ENCODE results near the gene CALML4. TPM values are rescaled to one million over a fixed set of nuclear protein-coding genes. Genes with fewer than 3 reads are reported as not detected.

CALML4 gene
- polyA plus RNA-seq, 1 donor (not counting 4 experiments of a cell fraction or from before 2014, with no cell fraction given): 7.0 TPM

GRCh38 chr15:68200016-68200861 is 4.9 kb downstream of the CALML4 start:
- Histone ChIP-seq H4K20me1 (ENCODE audit: control insufficient read depth, extremely low read depth, insufficient read depth, low read length) (no peaks in the 10 kb centered on the region), H2AFZ (ENCODE audit: control insufficient read depth, low read length) (no peak overlapping the region), H3K27me3 (ENCODE audit: control insufficient read depth, extremely low read depth, insufficient read depth, low read length) (no peaks in the 10 kb centered on the region), H3K4me3 (ENCODE audit: control insufficient read depth in 2 of 3, extremely low read depth in 1 of 3, insufficient read depth in 2 of 3, low read depth in 1 of 3, low read length in 3 of 3) (no peak overlapping the region), H3K9me1 (ENCODE audit: control insufficient read depth, extremely low read depth, insufficient read depth, low read length) (no peaks in the 10 kb centered on the region), H3K9me3 (ENCODE audit: control insufficient read depth, low read depth, low read length) (no peaks in the 10 kb centered on the region), H3K4me2 (ENCODE audit: control insufficient read depth, extremely low read depth, insufficient read depth, low read depth, low read length) (no peak overlapping the region), H3K79me2 (ENCODE audit: control insufficient read depth, insufficient read depth, low read length) (no peaks in the 10 kb centered on the region), H3K36me3 (ENCODE audit: control insufficient read depth in 2 of 2, extremely low read depth in 1 of 2, insufficient read depth in 2 of 2, low read length in 2 of 2) (peaks cover 6 to 7% of the 10 kb centered on the region in 2 experiments), H3K4me1 (ENCODE audit: control insufficient read depth, extremely low read depth, insufficient read depth, low read length) (peaks cover 5% of the 10 kb centered on the region), H3K9ac (ENCODE audit: control insufficient read depth, extremely low read depth, insufficient read depth, low read length) (no peak overlapping the region), H3K27ac (ENCODE audit: control insufficient read depth, insufficient read depth, low read length) (no peak overlapping the region)
- dilution Hi-C loops (cut with MboI; ENCODE audit: extremely low pct_ligation_motif_present, low sequenced_read_pairs): no loop called here
- no peak for TF ChIP-seq EZH2 (IDR thresholded peaks at IDR 0.05; ENCODE audit: low read length)
- TF ChIP-seq CTCF (optimal IDR thresholded peaks at IDR 0.05 in 1 of 3, IDR thresholded peaks at IDR 0.05 in 1 of 3, conservative IDR thresholded peaks at IDR 0.05 in 1 of 3; ENCODE audit: extremely low read depth in 1 of 3, insufficient read depth in 2 of 3, low read length in 3 of 3): no peak
- DNase-seq (ENCODE audit: low read depth, low spot score) (no peak), FAIRE-seq (no peak)

GRCh38 chr15:68199340-68199739 is 5.8 kb downstream of the CALML4 start:
- Histone ChIP-seq H3K9me3 (ENCODE audit: control insufficient read depth, low read depth, low read length) (no peaks in the 10 kb centered on the region), H3K4me1 (ENCODE audit: control insufficient read depth, extremely low read depth, insufficient read depth, low read length) (no peaks in the 10 kb centered on the region), H4K20me1 (ENCODE audit: control insufficient read depth, extremely low read depth, insufficient read depth, low read length) (no peaks in the 10 kb centered on the region), H3K36me3 (ENCODE audit: control insufficient read depth in 2 of 2, extremely low read depth in 1 of 2, insufficient read depth in 2 of 2, low read length in 2 of 2) (peaks cover 8 to 10% of the 10 kb centered on the region in 2 experiments), H3K27ac (ENCODE audit: control insufficient read depth, insufficient read depth, low read length) (no peak overlapping the region), H3K4me2 (ENCODE audit: control insufficient read depth, extremely low read depth, insufficient read depth, low read depth, low read length) (no peak overlapping the region), H3K9me1 (ENCODE audit: control insufficient read depth, extremely low read depth, insufficient read depth, low read length) (no peaks in the 10 kb centered on the region), H2AFZ (ENCODE audit: control insufficient read depth, low read length) (no peak overlapping the region), H3K9ac (ENCODE audit: control insufficient read depth, extremely low read depth, insufficient read depth, low read length) (no peak overlapping the region), H3K27me3 (ENCODE audit: control insufficient read depth, extremely low read depth, insufficient read depth, low read length) (no peaks in the 10 kb centered on the region), H3K79me2 (ENCODE audit: control insufficient read depth, insufficient read depth, low read length) (no peaks in the 10 kb centered on the region), H3K4me3 (ENCODE audit: control insufficient read depth in 2 of 3, extremely low read depth in 1 of 3, insufficient read depth in 2 of 3, low read depth in 1 of 3, low read length in 3 of 3) (no peak overlapping the region)
- TF ChIP-seq EZH2 (IDR thresholded peaks at IDR 0.05; ENCODE audit: low read length) (no peak), CTCF (optimal IDR thresholded peaks at IDR 0.05 in 1 of 3, IDR thresholded peaks at IDR 0.05 in 1 of 3, conservative IDR thresholded peaks at IDR 0.05 in 1 of 3; ENCODE audit: extremely low read depth in 1 of 3, insufficient read depth in 2 of 3, low read length in 3 of 3) (no peak)
- dilution Hi-C loops (cut with MboI; ENCODE audit: extremely low pct_ligation_motif_present, low sequenced_read_pairs): no loop called here
- DNase-seq (ENCODE audit: low read depth, low spot score) (no peak), FAIRE-seq (no peak)

All from keratinocyte (primary cell).